Ecto neural progenitor cell (in vitro differentiated cells): ENCODE results near the gene CDH4.
"Not testable (repeated sequence)": the region's sequence is repeated elsewhere in the genome, so short reads cannot be mapped to it uniquely, and the experiment has no call there.

Experiments
- DNase-seq: peaks from one replicate; pipeline ENCODE4 v3.0.0-alpha.2; 2018; ENCODE audit warnings: low spot score

The CDH4 gene

DNA sequence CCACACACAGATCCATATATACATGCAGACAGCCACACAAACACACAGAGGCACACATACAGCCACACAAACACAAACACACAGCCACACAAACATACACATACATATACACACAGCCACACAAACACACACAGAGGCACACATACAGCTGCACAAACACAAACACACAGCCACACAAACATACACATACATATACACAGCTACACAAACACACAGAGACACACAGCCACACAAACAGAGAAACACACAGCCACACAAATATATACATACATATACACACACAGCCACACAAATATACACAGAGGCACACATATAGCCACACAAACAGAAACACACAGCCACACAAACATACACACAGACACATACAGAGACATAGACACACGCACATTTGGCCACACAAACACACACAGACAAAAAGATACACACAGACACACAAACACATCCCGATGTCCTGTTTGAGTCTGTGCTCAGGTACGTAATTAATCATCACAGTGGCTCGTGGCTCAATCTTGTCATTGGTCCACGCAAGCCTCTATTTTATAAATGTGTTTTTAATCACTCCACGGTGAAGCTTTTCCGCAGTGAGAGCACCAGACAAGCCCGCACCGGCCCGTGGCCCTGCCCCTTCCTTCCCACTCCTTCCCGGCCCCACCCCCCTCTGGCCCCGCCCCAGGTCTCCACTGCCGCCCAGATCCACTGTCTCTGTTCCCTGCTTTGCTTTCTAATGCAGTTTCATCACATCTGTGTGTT, 135.3 kb downstream of the CDH4 start:
- peak; percentile 69 for DNase-seq

DNA sequence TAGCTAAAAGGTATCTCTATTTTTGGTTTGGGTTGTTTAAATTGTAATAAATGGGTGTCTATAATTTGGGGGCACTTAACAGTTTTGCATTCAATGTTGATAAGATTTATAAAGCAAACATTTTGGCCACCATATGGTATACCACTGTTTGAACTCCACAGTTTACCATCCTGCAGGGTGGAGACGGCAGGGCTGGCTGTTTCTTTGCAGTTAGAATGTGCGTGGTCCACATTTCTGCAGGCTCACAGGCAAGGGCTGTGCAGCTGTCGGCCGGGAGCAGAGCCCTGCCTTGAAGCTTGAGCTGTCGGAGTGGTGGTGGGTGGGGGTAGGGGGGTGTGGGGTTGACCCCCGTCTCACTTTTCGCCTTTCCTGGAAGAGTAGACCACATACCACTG, 135.9 kb downstream of the CDH4 start:
- DNase-seq, result no peak

DNA sequence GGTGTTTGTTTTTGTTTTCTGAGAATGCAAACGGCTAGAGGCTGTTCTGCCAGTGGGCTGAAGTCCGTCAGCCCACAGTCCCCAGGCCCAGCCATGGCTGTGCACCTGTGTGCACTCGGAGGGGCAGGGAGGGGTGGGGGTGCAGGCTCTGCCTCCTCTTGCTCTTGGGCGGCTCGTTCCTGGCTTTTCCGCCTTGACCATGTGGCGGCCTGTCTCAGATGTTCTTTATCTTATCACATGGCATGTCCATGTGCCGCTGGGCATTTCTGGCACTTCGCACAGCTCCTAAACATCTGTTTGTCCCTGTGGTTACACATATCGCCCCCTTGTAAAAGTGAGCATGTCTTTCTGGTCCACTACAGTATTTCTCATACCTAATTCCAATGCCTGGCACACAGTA, 137.0 kb downstream of the CDH4 start:
- DNase-seq, result no peak

DNA sequence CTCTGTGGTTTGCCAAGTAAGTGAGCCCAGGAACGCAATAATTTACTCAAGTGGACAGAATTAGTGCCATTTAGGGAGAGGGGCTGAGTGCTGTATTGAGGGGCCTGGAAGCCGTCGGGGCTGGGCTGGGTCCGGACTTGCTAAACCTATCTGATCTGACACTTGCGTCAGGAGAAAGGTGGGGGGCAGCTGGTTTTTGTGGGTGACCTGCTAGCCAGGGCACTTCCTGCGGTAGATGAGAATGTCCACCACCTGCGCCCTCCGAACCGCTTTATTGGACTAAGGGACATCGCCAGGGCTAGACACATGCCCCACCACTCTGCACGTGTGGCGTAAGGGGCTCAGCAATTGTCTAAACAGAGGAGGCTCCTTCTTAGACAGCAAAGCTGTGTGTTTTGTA, 139.1 kb downstream of the CDH4 start:
- DNase-seq, result no peak

DNA sequence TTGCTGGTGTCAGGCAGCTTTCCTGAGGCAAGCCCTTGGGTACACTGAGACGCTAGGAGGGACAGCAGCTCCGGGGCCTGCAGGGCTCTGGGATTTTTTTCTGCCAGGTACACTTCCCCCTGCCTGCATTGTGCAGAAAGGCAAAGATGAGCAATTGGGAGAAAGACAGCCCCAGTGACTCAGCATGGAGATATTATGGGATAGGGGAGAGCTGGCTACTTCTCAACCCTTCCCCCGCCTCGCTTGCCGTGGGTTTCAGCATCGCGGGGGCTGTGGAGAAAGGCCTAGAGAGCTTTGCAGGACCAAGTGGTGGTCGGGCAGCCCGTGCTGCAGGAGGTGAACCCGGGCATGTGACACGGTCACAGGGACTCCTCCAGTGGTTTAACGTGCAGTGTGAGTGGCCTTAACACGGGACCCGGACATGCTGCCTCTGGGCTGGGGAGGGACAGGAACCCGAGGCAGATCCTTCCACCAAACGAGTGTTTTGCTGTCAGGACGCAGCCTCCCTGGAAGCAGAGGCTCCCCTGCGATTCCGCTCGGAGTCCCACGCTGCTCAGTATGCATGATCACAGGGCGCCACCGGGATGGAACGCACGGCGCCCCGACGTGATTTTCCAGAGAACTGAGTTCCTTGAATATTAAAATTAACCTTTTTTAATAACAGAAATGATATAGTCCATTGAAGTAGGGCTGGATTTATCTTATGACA, 139.9 kb downstream of the CDH4 start:
- DNase-seq, result no peak

DNA sequence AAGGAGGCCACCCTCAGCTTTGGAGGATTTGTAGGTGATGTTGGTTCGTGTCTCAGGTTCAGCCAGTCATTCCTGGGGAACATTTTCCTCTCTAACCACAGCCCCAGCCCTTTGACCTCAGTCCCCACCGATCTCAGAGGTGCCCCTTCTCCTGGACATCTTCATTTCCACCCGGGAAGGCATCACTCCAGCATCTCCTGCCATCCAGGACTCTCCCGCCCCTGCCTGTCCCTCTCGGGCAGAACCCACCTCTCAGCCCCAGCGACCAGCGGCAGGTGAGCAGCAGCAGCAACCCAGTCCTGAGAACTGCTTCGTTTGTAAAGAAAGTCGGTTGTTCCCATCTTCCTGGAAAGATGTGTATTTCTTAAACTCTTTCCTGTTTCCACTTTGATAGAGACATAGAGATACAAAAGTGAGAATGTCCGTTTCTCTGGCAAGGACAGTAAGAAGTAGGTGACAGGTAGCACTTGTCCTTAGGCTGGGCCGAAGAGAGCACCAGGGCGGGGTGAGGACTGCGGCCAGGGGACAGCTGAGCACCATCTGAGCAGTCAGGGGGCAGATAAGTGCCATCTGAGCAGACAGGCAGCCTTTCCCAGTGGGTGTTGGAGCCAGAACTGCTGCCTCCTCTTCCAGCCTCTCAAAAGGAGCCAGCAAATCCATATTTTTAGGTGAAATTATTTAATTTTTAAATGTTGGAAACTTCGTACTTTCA, 142.2 kb downstream of the CDH4 start:
- no peak for DNase-seq

DNA sequence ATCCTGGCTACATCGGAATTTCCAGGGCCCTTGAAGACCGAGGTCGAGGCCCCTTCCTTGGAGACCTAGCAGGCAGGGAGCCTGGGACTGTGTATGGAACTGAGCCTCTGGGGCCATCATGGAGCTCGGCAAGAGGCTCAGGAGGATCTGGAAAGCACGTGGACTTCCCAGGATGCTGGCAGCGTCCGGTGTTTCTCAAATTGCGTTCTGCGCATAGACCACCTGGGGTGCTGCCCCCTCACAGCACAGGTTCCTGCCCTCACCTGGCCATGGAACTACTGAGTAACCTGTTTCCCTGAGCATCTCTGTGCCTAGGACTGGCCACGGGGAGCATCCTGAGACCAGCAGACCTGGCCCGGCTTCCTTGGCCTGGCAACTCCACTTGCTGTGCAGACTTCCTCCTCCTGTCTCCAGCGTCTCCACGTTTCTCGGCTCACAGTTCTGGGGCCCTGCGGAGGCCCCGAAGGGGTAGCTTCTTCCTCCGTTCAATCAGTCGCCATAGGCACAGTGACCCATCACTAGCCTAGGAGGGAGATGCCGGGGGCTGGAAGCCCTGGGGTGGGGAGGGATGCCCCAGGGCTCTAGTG, 144.3 kb downstream of the CDH4 start:
- DNase-seq, result no peak

DNA sequence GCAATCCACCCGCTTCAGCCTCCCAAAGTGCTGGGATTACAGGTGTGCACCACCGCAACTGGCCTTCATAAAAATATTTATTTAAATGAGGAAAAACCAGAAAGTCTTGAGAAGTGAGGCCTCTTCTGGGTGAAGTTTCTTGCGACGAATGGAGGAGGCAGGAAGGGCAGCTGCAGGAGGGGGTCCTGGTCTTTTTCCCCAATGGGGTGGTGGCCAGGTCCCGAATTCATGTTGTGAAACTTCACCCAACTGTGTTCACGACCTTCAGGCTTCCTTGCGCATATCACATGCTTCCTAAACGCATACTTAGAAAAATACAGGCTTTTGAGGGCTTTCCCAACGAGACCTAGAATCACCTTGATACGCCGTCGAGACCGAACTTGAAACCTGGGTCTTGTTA, 145.1 kb downstream of the CDH4 start:
- no peak for DNase-seq

DNA sequence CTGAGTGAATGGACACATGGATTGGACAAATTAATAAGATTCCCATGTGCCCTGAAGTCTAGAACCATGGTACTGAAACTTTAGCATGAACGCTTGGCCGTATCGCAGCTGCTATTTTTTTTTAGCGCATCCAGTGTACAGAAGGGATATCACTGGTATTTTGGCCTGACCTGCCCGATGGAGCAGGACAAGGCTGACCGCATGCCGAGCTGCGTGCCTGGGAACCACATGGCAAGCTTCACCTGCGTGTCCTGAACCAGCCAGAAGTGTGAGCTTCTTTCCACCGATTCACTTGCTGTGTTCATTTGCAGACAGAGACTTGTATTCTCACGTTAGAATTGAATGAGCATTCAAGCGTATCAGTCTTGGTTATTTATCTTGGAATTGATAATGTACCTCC, 145.7 kb downstream of the CDH4 start:
- no peak for DNase-seq

DNA sequence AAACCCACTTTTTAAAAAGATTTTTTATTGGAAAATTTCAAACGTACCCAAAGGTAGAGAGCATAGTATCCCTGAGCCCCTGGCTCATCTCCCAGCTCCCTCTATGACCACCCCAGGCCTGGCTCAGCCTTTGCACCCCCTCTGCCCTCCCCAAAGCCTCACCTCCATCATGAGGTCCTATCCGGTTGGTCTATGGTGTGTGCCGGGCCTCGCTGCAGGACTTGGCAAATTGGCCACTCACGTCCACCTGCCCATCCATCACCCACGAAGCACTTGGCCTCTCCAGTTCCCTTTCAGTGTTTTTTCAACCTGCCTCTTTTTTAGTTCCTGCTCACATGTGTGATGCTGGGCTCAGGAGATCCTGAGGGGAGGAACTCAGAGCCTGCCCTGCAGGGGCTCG, 147.4 kb downstream of the CDH4 start:
- DNase-seq, result no peak

DNA sequence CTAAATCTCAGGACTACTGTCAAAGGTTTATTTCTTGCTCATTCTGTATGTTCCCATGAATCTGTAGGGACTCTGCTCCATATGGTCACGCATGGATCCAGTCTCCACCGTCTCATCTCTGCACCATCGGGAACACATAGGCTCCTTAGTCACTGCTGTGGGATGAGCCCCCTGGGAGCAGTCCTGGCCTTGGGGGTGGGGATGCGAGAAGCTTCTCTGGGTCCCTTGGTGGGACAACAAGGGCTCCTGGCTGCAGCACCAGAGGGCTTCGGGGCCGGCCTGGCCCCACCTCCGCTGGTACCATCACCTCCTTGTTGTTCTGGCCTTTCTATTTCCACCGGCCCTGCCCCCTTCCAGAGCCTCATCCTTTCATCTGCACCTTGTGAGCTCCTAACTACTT, 148.4 kb downstream of the CDH4 start:
- no peak for DNase-seq

DNA sequence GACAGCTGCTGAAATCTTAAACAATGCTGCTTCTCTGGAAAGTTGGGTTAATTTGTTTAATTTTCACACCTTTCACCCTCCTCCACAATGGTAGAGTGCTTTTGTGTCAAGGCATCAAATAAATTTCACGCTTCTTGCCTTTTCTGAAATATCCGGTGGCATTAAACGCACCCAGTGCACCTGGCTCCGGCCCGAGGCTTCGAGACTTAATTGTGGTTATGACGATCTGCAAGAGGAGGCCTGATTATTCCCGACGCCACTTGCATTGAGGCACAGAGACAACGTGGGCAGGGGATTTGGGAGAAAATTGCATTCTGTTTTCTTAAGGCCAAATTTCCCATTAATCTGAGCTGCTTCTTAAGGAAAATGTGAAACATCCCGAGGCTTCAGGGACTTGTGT, 152.2 kb downstream of the CDH4 start:
- no peak for DNase-seq

DNA sequence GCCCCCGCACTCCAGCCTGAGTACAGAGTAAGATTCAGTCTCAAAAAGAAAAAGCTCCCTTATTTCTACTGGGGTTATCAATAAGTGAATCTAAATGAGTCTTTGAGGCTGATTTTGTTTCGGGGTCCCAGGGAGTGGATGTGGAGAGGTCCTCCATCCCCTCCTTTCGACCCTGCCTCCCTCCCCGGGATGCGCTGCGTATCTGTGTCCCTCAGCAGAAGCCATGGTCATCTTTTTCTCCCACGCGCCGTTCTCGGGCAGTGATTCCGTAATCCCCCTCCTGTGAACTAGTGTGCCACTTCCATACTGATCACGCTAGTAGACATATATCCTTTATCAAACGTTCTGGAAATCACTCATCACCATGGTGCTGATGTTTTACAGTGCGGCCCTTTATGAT, 152.9 kb downstream of the CDH4 start:
- DNase-seq, result no peak

DNA sequence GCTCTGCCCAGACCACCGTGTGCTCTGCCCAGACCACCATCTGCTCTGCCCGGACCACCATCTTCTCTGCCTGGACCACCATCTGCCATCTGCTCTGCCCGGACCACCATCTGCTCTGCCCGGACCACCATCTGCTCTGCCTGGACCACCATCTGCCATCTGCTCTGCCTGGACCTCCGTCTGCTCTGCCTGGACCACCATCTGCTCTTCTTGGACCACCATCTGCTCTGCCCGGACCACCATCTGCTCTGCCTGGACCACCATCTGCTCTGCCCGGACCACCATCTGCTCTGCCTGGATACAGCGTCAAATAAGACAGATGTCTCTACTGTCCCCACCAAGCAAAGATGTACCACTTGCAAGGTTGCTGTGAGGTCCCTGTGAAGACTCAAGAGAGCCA, 154.7 kb downstream of the CDH4 start:
- not testable (repeated sequence) for DNase-seq

DNA sequence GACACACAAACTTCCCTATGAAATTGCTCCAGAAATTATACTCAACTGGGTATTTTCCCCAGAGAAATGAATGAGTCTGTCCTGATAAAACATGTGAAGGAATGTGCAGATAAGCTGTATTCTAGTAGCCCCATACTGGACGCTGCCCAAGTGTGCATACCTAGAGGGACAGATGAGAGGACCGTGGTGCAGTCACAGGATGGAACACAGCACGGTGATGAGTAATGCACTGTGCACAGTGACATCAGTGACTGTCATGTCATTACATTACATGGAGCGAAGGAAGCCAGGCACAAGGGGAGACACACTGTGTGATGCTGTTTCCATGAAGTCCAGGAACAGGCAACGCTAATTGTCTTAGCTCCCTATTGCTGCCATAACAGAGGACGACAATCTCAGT, 155.5 kb downstream of the CDH4 start:
- no peak for DNase-seq

DNA sequence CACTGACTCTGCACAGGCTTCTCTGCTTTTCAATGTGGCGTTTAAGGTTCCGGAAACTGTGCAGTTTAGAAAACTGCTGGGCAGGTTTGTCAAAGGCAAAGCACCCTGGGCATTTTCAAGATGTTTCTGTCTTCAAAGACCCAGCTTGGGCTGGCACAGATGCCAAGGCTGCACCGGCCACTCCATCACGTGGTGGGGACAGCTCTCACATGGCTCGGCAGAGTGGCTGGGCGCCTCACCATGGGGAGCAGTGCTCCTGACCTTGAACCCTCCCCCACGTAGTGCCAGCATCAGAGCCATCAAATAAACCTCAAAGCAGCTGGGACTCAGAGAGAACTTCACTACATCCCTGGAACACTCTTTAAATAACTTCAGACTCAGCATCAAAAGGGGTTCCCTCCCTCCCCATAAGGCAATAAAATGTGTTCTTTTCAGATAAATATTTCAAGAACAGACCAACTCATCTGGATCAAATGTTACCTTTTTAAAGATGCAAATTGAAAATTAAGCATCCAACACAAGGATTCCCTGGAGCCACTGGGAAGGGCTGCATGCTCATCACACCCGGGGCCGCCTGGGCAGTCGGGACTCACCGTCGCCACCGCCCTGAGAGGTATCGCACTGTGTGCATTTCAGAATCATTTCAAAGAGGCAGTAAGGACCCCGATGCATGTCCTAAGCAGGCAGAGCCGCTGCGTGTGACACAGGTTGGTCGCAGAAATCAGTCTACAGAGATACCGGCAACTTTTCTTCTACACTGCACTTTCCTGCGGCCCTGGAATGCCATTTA, 157.1 kb downstream of the CDH4 start:
- no peak for DNase-seq

DNA sequence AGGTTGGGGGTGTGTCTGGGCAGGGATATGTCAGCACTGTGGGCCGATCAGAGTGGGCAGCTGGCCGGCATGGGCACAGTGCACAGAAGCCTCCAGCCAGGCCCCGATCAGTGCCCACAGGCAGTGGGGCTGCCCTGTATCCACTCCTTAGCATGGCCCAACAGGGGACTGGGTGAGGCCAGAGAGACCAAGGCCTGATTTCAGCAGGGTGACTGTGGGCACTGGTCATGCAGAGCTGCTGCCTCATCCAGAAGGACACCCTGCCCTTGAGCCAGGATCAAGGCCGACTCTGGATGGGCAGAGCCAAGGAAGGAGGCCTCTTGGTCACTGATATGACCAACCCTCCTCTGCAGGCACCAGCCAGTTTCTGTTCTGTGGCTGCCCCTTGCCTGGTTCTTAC, 159.7 kb downstream of the CDH4 start:
- no peak for DNase-seq

DNA sequence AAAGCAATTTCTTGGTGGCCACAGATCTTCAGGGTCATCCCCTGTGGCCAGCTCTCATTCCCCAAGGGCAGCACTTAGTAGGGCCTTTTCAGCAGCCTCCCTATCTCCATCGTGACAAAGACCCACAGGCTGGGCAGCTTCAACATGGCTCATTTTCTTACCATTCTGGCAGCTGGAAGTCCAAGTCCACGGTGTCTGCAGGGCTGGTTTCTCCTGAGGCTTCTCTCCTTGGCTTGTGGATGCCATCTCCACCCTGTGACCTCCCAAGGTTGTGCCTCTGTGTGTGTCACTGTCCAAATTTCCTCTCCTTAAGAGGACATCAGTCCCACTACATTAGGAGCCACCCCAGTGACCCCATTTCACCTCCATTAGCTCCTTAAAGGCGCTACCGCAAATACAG, 161.7 kb downstream of the CDH4 start:
- DNase-seq, result no peak

DNA sequence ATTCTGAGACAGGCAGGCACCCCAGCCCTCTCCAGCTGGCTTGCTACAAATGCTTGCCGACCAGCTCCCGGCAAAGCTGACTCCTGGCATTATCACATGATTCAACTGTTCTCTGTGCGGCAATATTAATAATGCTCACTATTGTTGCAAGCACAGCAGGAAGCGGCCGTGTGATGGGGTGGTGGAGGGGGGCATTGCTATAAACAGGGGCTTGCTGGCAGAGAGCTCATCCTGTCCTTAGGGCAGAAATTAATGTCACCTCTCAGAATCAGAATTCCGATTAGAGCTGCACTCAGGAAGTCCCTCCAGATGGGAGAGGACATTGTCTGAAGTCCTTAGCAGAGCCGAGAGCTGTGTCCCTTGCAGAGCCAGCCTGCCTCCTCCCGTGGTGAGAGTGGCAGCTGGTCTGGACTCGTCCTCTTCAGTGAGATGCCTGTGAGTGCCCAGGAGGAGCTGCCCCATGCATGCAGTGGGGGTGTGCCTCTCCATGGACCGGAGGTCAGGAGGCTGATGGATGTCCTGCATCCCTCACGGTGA, 162.5 kb downstream of the CDH4 start:
- DNase-seq, result no peak

DNA sequence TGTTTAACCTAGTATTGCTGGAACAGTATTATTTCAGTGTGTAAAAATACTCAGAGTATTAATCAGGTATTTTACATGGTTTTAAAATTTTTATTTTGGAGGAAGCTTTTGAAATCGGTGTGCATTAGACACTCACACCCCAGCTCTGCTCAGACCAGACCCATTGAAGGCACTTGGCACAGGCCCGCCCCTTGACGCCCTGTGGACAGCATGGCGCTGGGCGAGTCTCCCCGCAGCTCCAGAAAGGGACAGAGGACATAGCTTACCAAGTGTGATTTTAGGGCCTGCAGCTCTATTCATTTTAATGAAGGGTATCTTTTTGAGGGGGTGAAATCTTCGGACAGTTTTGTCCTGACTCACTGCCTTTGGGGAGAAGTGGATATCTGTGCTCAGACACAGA, 164.5 kb downstream of the CDH4 start:
- no peak for DNase-seq

DNA sequence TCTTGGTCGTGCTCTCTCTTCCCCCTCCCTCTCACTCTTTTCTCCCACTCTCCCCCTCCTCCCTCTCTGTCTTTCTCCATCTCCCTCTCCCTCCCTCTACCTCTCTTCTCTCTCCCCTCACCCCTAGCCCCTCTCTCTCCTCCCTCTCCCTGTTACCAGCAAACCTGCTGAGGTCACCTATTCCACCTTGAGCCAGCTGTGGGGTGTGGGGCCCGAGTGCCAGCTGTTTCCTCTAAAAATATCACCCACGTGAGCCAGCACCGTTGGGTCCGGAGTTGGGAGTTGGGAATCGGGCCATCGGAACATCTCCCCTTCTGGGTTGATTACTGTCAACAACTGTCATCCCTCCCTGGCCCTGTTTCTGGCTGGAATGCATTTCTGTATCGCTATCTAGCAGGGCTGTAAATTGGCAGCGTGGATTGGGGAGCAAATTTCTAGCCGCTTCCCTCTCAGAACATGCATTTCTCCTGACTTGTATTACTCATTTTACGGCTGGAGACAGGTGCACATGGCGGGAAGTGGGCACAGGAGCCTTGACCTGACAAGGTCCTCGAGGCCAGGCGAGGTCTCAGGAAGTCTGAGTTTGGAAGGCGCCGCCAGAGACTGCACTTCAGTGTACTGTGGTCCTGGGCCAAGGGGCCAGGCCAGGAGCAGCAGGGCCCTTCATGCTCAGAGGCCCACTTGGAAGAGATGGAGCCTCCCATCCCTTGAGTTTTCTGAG, 165.3 kb downstream of the CDH4 start:
- DNase-seq, result no peak
